ENCODE measurements around the gene UBE2N.
A peak's percentile ranks its signal among the peaks of the same experiment; 100 is the strongest.
"Not testable (repeated sequence)": the region's sequence is repeated elsewhere in the genome, so short reads cannot be mapped to it uniquely, and the experiment has no call there.

UBE2N gene

DNA sequence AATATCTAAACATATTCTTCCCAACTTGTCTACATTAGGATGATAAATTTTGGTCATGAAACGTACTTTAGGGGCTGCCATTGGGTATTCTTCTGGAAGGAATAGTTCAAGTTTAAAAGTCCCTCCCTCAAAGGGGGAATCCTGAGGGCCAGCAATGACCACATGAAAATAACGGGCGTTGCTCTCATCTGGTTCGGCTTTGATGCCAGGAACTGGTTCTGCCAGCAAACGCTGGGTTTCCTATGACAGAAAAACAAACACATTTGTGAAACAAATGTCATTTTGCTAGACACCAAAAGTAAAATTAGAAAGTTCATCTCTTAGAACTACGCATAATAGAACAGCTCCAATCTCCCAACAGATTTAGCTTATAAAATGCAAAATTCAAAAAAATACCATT lies 30.7 kb downstream of the UBE2N start:
- DNase-seq (ENCODE audit: low read depth): not testable (repeated sequence)

DNA sequence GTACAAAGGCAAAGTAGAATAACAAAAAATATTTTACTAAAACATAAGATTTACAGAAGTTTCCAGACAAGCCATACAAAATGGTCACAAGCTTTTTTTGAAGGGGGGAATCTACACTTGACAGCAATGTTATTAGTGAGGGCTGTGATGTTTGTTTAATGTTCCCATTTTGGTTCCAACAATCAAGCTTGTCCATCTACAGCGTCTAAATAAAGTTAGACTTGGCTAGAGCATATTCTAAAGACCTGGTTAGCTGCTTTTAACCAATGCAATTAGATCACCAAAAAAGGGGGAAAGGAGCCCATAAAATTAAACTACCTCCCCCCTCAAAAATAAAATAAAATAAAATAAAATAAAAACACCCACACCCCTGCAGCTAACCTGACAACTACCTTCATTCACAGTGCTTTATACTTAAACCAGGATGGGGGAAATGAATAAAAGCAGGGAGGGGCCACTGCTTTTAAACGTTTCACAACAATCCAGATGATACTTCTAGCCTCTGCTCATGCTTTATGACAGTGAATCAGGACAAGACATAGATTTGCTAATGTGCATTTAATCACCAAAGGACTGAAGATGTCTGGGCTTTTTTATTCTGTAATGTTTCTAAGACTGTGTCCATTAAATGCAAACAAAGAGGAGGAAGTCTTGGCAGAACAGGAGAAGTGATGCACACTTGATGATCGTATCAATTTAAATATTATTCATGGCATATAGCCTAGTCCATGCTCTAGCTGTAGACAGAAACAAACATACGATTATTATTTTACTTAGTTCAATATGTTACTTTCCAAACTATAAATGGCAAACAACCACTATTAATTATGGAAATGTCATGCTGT lies 32.2 kb downstream of the UBE2N start:
- not testable (repeated sequence) for DNase-seq (ENCODE audit: low read depth)

- DNase-seq (ENCODE audit: low read depth): no peak
These were observed 32.9 kb downstream of the UBE2N start for GRCh38 chr12:93408813-93409212.

- no peak for DNase-seq (ENCODE audit: low read depth)
These were observed 33.8 kb downstream of the UBE2N start for GRCh38 chr12:93407963-93408283.

GRCh38 chr12:93407054-93407962 lies 34.4 kb downstream of the UBE2N start:
- no peak for DNase-seq (ENCODE audit: low read depth)

DNA sequence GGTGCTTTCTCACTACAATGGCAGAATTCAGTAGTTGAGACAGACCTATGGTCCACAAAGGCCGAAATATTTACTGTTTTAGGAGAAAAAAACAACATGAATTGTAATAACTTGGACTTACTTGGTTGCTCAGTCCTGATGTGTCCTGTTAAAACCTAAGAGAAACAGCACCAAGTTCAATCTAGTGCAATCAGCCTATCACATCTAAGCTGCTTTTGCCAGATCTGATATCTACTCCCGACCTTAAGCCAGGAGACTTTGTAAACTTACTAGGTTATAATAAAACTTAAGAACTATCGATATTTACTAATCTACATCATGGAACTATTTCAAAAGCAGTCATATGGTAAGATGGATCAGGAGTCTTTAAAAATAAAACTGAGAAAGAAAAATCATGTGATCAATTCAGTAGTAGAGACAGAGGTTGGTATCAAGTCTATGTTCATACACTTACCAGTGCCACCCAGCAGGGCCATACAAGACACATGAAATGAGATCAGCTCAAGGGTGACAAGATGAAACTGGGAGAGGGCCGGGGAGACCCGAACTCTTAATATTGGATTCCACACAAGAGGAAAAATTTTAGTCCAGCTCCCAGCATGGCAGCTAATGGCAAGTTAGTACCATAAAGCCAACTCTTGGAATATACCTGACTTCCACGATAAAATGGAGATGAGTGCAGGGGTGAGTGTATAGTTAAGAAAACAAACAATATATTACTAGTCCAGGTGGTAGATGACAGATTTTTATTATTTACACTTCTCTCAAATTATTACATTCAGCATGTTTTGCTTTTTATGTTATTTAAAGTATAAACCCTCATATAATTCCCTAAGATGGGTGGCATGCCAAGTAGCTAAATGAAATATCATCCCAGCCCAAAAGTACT lies 36.5 kb downstream of the UBE2N start:
- DNase-seq (ENCODE audit: low read depth): no peak

DNA sequence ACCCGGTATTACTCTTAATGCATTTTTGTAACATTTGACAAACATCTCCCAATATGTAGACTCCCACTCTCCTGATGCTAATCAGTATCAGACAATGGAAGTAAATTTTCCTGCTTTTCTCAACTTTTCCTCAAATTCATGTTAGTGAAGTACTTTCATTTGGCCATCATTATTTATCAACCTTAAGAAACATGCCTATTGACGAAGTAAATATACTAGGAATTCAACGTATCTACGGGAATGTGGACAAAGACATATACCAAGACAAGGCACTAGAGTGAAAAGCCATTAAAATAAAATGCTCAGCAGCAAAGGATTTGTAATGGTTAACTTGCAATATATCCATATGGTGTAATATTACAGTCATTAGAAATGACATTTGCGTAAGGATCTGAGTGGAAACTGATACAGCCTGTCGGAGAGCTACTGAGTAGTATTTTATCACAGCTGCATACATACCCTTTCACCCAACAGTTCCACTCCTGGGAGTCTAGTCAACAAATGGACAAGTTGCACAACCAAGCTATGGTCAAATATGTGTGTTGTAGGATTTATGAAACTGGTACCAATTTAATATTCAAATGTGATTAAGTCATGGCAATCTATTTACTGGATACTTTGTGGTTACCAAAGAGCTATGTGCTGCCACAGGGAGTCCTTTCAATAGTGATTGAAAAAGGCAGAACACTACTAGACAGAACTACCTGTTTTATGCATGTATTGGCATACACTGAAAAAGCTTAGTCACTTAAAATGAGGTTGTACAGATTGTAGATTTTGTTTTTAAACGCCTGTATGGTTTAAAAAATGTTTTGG lies 37.6 kb downstream of the UBE2N start:
- DNase-seq (ENCODE audit: low read depth): peak; percentile 60

DNA sequence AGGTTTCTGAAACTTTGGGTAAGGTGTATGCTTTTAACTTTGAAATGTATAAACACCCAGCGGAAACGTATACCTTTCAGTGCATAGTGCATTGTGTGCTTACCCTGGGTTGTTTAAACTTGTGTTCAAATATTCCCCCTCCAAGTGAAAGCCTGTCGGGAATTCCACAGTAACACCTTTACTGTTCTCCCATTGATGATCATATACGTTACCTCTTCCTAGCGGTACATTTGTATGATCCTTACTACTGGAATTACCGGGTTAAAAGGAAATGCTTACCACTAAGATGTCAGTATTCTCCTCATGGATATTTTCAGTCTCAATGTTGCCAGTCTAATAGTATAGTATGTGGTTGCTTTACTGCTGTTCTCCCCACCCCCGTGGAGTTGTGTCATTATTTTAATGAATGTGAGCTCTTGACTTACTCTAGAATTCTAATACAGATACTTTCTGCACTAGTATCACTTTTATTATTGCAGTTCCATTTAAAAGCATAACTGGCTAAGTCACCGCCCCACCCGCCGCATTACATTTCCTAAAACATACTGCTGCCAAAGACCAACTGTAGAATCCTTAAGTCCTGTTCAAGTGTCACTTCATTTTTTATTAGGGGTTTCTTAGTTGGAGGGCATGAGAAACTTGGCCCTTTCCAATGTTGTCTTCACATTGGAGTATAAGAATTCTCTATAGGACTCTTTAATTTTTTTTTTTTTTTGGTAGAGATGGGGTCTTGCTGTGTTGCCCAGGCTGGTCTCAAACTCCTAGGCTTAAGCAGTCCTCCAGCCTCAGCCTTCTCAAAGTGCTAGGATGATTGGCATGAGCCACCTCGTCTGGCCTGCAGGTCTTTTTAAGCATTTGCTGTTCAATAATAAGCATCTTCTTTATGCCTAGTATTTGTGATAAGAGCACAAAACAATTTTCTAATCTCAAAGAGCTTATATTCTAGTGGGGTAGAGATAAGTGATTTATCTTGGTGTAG lies 39.1 kb downstream of the UBE2N start:
- no peak for DNase-seq (ENCODE audit: low read depth)

DNA sequence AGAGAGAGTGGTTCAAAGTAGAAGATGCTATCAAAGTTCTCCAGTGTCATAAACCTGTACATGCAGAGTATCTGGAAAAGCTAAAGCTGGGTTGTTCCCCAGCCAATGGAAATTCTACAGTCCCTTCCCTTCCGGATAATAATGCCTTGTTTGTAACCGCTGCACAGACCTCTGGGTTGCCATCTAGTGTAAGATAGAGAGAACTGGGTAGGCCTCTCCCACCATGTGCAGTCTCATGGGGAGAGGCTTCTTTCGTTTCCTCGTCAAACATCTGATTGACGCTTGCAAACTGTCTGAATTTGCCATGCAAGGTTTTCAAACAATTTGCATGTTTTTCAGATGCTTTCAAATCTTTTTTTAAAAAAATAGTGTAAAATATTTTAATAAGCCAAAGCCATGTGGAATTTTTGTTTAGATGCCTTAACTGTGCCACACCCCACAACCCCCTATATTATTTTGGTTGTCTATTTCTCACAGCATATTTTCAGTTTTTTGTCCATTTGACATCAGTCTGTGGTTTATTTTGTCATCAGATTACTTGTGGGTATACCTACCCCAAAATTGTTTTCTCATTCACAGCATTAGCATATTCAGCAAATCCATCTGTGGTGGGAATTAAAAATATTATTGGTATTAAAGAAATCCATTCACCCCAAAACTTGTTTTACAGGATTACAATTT lies 42.4 kb downstream of the UBE2N start:
- DNase-seq (ENCODE audit: low read depth): not testable (repeated sequence)

- DNase-seq (ENCODE audit: low read depth): no peak
These were observed 44.3 kb downstream of the UBE2N start for GRCh38 chr12:93397412-93397811.

GRCh38 chr12:93393425-93393824 lies 48.3 kb downstream of the UBE2N start:
- no peak for DNase-seq (ENCODE audit: low read depth)

GRCh38 chr12:93390549-93391297 lies 51.0 kb downstream of the UBE2N start:
- no peak for DNase-seq (ENCODE audit: low read depth)

GRCh38 chr12:93390031-93390430 lies 51.7 kb downstream of the UBE2N start:
- no peak for DNase-seq (ENCODE audit: low read depth)

GRCh38 chr12:93387780-93388179 lies 54.0 kb downstream of the UBE2N start:
- DNase-seq (ENCODE audit: low read depth): no peak

DNA sequence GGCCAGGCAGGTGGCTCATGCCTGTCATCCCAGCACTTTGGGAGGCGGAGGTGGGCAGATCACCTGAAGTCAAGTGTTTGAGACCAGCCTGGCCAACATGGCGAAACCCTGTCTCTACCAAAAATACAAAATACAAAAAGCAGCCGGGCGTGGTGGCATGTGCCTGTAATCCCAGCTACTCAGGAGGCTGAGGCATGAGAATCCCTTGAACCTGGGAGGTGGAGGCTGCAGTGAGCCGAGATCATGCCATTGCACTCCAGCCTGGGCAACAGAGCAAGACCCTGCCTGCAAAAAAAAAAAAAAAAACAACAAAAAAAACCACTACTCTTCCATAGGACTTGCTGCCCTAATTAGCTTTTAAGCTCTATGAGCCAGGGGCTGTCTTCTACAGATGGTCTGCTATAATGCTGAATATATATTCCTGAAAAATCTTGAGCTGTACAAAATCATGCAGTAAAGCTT lies 59.7 kb downstream of the UBE2N start:
- DNase-seq (ENCODE audit: low read depth): not testable (repeated sequence)

- DNase-seq (ENCODE audit: low read depth): no peak
These were observed 60.4 kb downstream of the UBE2N start for GRCh38 chr12:93381161-93381975.

DNA sequence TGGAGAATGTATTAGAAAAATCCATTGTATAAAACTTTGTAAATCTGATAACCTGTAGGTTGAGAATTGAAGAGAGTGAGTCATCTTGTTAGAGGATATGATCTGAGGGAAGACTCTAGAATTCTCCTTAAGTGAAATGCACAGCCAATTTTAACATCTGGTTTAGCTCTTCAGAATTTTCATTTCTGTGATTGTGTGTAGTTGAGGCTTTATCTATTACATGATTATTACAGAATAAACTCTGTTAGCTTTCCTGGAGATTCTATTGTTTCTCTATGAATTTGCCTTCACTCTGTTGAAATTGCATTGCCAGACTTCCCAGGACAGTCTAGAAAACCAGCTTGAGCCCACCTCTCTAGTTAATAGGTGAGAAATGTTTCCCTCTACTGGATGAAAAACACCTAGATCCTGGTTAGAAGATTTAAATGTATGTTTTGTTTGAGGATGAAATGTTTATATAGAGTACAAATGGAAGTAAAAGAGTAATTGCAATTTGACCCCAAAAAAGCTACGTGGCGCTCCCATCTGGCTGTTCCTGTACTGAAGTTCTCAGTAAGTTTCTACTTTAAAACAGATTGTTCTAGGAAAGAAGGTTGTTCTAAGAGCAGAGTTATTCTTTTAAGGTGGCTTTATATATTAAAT lies 61.1 kb downstream of the UBE2N start:
- no peak for DNase-seq (ENCODE audit: low read depth)
